ENCODE data around the gene CCSER1. TPM values are rescaled to one million over a fixed set of nuclear protein-coding genes. Genes with fewer than 3 reads are reported as not detected.

Gene CCSER1
- total and polyA plus RNA-seq, 4 donors, result 0.61 to 23.0 (median 3.8) TPM

DNA sequence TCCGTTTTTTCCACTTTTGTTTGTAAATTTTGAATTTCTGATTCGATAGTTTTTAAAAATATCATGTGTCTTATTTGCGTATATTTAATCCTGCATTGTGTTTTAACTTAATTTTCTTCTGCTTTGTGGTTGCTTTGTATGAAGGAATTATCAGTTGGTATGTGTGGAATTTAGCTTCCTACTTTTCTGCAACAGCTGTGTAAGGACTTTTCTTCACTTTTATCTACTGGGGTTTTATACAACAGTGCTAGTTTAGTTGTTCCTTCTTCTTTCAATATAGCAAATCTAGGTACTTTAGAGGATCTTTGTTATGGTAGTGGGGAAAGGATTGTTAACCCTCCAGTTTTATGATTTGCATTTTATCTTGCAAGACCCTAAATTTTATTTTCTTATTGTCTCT, 410.3 kb downstream of the CCSER1 start:
- ATAC-seq (ENCODE audit: insufficient read depth, low FRiP score) (no peak), DNase-seq (no peak)
- Histone ChIP-seq H3K4me3 (no peak overlapping the region), H3K27ac (ENCODE audit: low read depth in 1 of 2, low read length in 1 of 2) (no peak overlapping the region), H3K27me3 (ENCODE audit: control insufficient read depth in 3 of 3, insufficient read depth in 3 of 3, low read length in 2 of 3) (no peaks in the 10 kb centered on the region), H3K9me3 (ENCODE audit: control insufficient read depth in 4 of 4, insufficient read depth in 3 of 4, low read length in 3 of 4) (no peaks in the 10 kb centered on the region), H3K9ac (ENCODE audit: insufficient read depth in 1 of 2, low read length in 2 of 2) (no peak overlapping the region), H3K36me3 (ENCODE audit: control insufficient read depth in 4 of 4, insufficient read depth in 4 of 4, low read length in 4 of 4) (no peaks in the 10 kb centered on the region), H3K4me1 (ENCODE audit: control insufficient read depth in 5 of 5, insufficient read depth in 5 of 5, low read length in 5 of 5) (no peaks in the 10 kb centered on the region)
- WGBS, 2 donors, result 91 to 95% methylated on average over 3 of the region's 3 CpGs
- TF ChIP-seq, protein P1, sequence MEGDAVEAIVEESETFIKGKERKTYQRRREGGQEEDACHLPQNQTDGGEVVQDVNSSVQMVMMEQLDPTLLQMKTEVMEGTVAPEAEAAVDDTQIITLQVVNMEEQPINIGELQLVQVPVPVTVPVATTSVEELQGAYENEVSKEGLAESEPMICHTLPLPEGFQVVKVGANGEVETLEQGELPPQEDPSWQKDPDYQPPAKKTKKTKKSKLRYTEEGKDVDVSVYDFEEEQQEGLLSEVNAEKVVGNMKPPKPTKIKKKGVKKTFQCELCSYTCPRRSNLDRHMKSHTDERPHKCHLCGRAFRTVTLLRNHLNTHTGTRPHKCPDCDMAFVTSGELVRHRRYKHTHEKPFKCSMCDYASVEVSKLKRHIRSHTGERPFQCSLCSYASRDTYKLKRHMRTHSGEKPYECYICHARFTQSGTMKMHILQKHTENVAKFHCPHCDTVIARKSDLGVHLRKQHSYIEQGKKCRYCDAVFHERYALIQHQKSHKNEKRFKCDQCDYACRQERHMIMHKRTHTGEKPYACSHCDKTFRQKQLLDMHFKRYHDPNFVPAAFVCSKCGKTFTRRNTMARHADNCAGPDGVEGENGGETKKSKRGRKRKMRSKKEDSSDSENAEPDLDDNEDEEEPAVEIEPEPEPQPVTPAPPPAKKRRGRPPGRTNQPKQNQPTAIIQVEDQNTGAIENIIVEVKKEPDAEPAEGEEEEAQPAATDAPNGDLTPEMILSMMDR (IDR thresholded peaks at IDR 0.05; ENCODE audit: control extremely low read depth, extremely low read depth), result no peak

DNA sequence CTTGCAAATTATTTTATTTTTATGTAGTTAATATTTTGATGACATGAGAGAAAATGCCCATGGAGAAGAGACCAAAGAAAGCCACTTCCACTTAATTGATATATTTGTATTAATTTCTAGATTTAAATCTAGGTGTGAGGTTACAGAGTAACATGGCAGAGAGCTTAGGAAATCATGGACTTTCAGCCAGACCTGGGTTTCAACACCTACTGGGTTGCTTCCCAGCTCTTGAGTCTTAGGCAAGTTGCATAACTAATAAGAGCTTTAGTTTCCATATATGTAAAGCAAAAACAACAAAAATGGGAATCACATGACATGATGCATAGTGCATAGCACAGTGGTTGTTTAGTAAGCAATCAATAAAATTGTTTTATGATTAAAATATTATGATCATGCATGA, 413.3 kb downstream of the CCSER1 start:
- TF ChIP-seq, protein P1 (IDR thresholded peaks at IDR 0.05; ENCODE audit: control extremely low read depth, extremely low read depth), result no peak
- H3K4me3 ChIP-seq, result no peak overlapping the region
- ATAC-seq (ENCODE audit: insufficient read depth, low FRiP score), result no peak

DNA sequence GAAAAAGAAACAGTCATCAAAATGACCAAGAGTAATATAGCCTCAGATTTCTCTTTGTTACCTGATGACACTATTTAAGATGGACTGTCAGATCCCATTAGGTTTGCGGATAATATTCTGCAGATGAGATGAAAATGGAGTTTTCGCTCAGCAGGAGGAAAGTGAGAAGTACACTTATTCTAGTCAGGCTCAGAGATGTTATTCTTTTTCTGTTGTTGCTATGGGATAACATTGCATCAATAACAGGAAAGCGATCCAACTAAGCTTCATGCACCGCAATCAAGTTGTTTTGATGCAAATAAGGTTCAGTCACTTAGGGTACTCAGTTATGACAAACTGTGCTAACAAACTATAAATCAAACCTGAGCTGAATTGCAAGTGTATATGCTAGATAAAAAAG, 415.0 kb downstream of the CCSER1 start:
- H3K9ac ChIP-seq (ENCODE audit: insufficient read depth in 1 of 2, low read length in 2 of 2), result no peak overlapping the region
- TF ChIP-seq, protein P1 (IDR thresholded peaks at IDR 0.05; ENCODE audit: control extremely low read depth, extremely low read depth), result no peak
- H3K4me3 ChIP-seq, result no peak overlapping the region
- ATAC-seq (ENCODE audit: insufficient read depth, low FRiP score) (no peak), DNase-seq (peak in 2 of 3 donors; percentile 33 to 39)
- no peaks in the 10 kb centered on the region for H3K27me3 ChIP-seq (ENCODE audit: control insufficient read depth in 3 of 3, insufficient read depth in 3 of 3, low read length in 2 of 3)
- WGBS, 2 donors, result 70 to 71% methylated on average over 4 of the region's 4 CpGs
- no peaks in the 10 kb centered on the region for H3K9me3 ChIP-seq (ENCODE audit: control insufficient read depth in 4 of 4, insufficient read depth in 3 of 4, low read length in 3 of 4)
- no peak overlapping the region for H3K27ac ChIP-seq (ENCODE audit: low read depth in 1 of 2, low read length in 1 of 2)
- peaks cover 0 to 2% (median 0%) of the 10 kb centered on the region in 5 donors for H3K4me1 ChIP-seq (ENCODE audit: control insufficient read depth in 5 of 5, insufficient read depth in 5 of 5, low read length in 5 of 5)
- H3K36me3 ChIP-seq (ENCODE audit: control insufficient read depth in 4 of 4, insufficient read depth in 4 of 4, low read length in 4 of 4), result no peaks in the 10 kb centered on the region

More for the DNA sequence above, 413.3 kb downstream of the CCSER1 start:
- Histone ChIP-seq H3K27me3 (ENCODE audit: control insufficient read depth in 3 of 3, insufficient read depth in 3 of 3, low read length in 2 of 3) (no peaks in the 10 kb centered on the region), H3K9me3 (ENCODE audit: control insufficient read depth in 4 of 4, insufficient read depth in 3 of 4, low read length in 3 of 4) (no peaks in the 10 kb centered on the region), H3K4me1 (ENCODE audit: control insufficient read depth in 5 of 5, insufficient read depth in 5 of 5, low read length in 5 of 5) (peaks cover 0 to 2% (median 0%) of the 10 kb centered on the region in 5 donors), H3K27ac (ENCODE audit: low read depth in 1 of 2, low read length in 1 of 2) (no peak overlapping the region), H3K36me3 (ENCODE audit: control insufficient read depth in 4 of 4, insufficient read depth in 4 of 4, low read length in 4 of 4) (no peaks in the 10 kb centered on the region), H3K9ac (ENCODE audit: insufficient read depth in 1 of 2, low read length in 2 of 2) (no peak overlapping the region)
- DNase-seq, result no peak
